PFSK-1 (cell line): ENCODE results near the gene C19orf25.

Experiments
- POLR2AphosphoS5 ChIP-seq: IDR thresholded peaks from 2 replicates; pipeline ENCODE4 v1.6.1; 2012; ENCODE audit warnings: low read depth, mild to moderate bottlenecking, control low read depth, low read length, moderate library complexity
- TAF1 ChIP-seq: IDR thresholded peaks from 2 replicates; pipeline ENCODE4 v1.6.1; 2012; ENCODE audit warnings: low read length, control low read depth, borderline replicate concordance; ENCODE audit not compliant: insufficient read depth
- TF ChIP-seq, protein P1 (sequence below), 2 experiments: IDR thresholded peaks; 2 replicates each; pipeline versions ENCODE4 v1.6.1 to v1.8.0; 2011 to 2012; ENCODE audit warnings: low read depth in 2 of 2, low read length in 2 of 2, control low read depth in 1 of 2, inconsistent platforms in 1 of 2, mild to moderate bottlenecking in 1 of 2, moderate library complexity in 1 of 2; ENCODE audit not compliant: insufficient read depth in 1 of 2

DNA sequence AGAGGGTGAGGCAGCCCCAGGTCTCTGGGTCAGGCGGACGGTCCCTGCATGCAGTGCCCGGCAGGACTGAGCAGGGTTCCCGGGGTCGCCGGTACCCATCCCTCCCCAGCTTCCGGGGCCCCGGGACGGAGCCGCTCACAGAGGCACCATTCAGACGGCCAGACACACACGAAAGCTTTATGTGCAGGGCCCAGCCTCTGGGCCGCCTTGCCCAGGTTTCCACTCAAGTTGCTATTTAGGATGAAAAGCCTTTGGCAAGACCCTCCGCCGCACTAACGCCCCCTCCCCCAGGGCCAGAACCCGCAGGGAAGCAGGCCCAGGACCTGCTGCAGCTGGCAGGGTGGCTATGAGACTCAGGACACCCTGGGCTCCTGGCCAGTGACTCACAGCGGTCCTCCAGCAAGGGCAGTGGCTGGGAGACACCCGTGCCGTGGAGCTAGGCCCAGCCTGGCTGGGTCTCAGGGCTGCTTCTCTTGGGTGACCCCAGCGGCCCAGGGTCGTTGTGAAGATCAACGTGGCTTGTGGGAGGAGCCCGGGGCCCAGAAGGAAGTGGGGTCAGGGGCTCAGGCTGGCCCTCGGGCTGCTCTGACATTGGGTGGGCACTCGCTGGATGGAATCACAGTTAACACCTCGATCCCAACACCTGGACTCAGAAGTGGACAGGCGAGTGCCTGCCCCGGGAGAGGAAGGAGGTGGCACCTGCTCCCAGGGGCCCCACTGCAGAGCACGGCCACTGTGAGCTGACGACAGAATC is 4.8 kb downstream of the C19orf25 start:
- TF ChIP-seq POLR2AphosphoS5 (no peak), TAF1 (no peak)
- TF ChIP-seq, protein P1, sequence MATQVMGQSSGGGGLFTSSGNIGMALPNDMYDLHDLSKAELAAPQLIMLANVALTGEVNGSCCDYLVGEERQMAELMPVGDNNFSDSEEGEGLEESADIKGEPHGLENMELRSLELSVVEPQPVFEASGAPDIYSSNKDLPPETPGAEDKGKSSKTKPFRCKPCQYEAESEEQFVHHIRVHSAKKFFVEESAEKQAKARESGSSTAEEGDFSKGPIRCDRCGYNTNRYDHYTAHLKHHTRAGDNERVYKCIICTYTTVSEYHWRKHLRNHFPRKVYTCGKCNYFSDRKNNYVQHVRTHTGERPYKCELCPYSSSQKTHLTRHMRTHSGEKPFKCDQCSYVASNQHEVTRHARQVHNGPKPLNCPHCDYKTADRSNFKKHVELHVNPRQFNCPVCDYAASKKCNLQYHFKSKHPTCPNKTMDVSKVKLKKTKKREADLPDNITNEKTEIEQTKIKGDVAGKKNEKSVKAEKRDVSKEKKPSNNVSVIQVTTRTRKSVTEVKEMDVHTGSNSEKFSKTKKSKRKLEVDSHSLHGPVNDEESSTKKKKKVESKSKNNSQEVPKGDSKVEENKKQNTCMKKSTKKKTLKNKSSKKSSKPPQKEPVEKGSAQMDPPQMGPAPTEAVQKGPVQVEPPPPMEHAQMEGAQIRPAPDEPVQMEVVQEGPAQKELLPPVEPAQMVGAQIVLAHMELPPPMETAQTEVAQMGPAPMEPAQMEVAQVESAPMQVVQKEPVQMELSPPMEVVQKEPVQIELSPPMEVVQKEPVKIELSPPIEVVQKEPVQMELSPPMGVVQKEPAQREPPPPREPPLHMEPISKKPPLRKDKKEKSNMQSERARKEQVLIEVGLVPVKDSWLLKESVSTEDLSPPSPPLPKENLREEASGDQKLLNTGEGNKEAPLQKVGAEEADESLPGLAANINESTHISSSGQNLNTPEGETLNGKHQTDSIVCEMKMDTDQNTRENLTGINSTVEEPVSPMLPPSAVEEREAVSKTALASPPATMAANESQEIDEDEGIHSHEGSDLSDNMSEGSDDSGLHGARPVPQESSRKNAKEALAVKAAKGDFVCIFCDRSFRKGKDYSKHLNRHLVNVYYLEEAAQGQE (IDR thresholded peaks at IDR 0.05; ENCODE audit: insufficient read depth in 1 of 2, low read depth in 2 of 2, low read length in 2 of 2) = no peak
